Measurements from ENCODE around the gene IGSF11.
"Not testable (repeated sequence)": the region's sequence is repeated elsewhere in the genome, so short reads cannot be mapped to it uniquely, and the experiment has no call there.

The IGSF11 gene

DNA sequence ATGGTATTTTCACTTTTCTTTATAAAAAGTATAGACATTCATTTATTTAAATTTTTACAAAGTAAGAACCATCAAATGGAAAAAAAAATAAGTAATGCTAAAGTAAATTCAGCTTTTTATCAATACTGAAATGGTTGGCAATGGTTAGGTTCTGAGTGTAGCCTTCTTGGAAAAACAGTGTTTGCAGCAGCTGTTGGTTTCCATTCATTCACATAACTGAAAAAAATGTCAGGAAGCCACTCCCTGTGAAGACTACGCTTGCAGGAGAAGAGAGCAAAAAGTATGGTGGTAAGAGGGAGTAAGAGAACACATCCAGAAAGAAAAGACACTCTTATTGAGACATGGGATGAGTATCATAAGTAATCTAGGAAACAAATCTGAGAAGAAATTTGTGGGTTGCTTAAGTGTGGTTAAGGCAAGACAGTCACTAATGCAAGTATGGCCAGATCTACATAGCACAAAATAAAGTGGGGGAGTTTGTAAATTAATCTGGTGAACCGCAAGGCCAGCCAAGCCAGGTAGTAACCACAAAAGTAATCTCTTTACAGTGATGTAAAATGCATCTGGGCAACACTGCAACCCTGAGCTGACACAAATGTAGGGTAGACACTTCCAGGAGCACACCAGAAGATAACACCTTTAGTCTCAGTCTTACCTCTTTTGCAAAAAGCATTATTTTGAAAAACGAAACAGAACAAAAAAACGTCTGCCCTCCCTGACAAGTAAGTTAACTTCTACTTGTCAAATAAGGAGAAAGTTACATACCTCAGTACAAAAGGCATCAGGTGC is 133.7 kb downstream of the IGSF11 start:
- no peak for DNase-seq (ENCODE audit: low read depth, low spot score)
- H3K27ac ChIP-seq, result no peak overlapping the region

DNA sequence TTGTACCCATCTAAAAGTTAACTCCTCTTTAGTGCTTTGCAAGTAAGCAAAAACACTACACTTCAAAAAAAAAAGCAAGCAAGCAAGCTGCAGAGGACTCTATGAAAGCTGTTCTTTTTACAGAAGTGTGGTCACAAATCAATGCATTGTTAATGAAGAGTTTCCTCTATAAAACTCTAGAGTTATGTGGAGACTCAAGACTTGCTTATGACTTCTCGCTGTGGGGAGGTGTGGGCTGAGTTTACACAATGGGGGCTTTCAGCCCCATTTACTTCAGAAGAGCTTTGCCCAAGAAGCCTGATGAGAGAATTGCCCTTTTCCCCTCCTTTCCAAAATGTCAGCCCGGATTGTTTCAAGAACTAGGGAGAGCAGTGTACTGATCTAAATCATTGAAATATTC is 144.4 kb downstream of the IGSF11 start:
- no peak for DNase-seq (ENCODE audit: low read depth, low spot score)
- no peak overlapping the region for H3K27ac ChIP-seq

DNA sequence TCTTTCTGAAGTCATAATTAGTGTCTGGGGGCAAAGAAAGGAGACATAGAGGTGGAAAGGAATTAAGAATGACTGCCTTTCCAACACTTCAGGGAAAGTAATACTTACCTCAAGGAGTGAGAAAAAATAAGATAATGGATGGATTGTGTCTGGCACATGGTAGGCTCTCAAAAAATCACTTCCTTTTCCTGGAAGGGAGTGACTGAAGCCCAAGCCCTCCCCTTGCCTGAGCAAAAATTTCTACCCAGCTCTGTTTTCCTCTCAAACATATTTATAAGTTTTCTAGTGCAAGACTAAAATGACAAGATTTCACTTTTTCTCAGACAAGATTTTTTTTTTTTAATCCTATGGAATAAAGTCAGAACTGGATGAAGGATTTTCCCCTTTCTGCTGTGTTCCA is 145.0 kb downstream of the IGSF11 start:
- no peak for DNase-seq (ENCODE audit: low read depth, low spot score)
- H3K27ac ChIP-seq, result no peak overlapping the region

DNA sequence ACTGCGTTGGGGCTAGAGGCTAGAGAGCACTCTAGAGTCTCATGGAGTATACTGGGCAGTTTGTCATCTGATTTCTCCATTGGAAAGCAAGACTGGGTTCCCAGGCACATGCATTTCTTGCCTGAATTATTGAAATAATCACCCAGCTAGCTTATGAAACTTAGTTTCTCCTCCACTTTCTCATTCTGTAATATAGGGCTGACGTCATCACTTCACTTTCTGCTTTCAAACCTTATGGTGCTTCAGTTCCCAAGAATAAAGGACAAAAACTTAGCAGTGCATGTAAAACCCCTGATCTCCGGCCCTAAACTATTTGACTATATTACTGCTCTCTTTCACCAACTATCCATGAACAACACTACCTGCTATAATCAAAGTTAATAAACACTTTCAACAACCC is 147.9 kb downstream of the IGSF11 start:
- DNase-seq (ENCODE audit: low read depth, low spot score), result no peak
- H3K27ac ChIP-seq, result no peak overlapping the region

DNA sequence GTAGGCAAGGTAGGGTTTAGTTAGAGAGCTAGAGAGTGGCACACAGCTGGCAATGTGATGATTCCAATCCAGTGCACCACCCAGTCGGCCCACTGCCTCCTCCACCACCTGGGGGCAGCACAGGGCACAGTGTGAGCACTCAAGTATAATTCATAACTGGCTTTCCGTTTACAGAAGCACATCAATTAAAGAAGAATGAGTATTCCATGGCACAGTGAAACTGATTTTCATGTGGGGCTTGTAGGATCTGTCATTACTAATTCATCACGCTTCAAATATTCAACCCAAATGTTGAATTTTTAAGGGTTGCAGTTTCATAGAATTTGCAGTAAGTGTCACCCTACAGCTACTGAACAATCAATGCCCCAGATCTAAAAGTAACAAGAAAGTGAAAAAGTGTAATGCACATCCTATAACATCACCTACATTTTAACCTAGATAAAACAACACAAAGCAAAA is 149.9 kb downstream of the IGSF11 start:
- no peak for DNase-seq (ENCODE audit: low read depth, low spot score)
- no peak overlapping the region for H3K27ac ChIP-seq

DNA sequence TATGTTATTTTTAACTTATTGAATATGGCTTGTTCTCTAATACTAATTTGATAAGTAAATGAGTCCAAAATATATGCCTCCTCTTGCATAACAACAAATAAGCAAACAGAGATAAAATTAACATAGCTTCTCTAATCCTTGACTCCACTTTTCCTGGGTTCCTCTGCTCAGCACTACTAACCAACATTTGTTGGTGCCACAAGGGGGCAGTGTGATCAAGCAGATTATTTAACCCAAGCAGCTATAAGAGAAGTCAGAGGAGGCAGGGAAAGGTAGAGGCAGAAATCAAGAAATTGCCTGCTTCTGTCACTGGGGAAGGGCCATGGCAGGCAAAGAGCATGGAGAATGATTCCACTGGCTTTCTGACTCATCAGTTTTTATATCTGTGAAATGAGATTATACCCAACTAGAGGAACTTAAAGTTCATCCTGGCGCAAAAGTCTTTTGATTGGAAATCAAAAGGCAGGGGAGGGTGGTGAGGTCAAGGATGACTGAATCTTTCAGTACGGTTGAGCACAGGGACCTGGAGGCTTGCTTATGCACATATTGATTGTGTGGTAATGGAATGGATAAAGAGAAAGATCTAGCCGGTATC is 152.2 kb downstream of the IGSF11 start:
- no peak overlapping the region for H3K27ac ChIP-seq
- no peak for DNase-seq (ENCODE audit: low read depth, low spot score)

DNA sequence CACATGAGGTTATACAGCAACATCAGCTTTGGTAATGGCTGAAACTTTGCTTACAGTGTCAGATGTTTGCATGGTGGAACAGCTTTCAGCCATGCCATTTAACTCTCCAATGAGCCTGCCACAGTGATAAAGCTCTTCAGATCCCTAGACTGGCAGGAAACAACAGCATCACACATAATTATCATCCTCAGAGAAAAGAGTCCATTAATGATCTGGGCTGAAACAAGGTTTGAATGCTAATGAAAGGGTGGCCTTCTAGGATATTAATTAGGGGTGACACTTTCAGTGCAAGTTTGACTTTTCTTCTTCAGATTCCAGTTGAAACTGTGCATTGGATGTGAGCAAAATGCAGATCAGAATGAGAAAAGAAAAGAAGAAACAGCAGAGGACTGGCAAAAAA is 166.6 kb downstream of the IGSF11 start:
- H3K27ac ChIP-seq, result no peak overlapping the region
- DNase-seq (ENCODE audit: low read depth, low spot score), result no peak

DNA sequence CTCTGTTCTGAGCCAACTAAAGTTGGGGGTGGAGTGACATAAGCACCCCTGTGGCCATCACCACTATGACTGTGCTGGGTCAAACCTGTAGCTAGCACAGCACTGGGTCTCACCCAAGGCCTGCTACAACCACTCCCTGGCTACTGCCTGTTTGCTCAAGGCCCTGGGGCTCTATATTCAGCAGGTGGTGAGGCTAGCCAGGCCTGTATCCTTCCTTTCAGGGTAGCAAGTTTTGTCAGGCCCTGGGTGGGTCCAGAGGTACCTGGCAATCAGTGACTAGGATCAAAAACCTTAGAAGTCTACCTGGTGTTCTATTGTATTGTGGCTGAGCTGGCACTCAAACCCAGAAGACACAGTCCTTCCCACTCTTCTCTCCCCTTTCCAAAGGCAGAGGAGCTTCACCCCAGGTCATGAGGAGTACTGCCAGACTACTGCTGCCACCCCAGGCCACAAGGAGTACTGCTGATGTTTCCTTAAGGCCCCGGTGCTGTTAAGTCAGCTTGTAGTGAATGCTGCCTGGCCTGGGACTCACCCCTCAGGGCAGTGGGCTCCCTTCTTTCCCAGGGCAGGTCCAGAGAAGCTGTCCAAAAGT is 170.8 kb downstream of the IGSF11 start:
- H3K27ac ChIP-seq, result no peak overlapping the region
- DNase-seq (ENCODE audit: low read depth, low spot score), result peak; percentile 29

DNA sequence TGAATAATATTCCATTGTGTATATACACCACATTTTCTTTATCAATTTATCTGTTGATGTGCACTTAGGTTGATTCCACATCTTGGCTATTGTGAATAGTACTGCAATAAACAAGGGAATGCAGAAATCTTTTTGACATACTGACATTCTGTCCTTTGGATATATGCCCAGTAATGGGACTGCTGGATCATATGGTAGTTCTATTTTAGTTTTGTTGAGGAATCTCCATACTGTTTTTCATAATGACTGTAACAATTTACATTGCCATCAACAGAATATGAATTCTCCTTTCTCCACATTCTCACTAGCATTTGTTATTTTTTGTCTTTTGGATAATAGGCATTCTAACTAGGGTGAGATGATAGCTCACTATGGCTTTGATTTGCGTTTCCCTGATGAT is 174.7 kb downstream of the IGSF11 start:
- no peak overlapping the region for H3K27ac ChIP-seq
- DNase-seq (ENCODE audit: low read depth, low spot score), result no peak

DNA sequence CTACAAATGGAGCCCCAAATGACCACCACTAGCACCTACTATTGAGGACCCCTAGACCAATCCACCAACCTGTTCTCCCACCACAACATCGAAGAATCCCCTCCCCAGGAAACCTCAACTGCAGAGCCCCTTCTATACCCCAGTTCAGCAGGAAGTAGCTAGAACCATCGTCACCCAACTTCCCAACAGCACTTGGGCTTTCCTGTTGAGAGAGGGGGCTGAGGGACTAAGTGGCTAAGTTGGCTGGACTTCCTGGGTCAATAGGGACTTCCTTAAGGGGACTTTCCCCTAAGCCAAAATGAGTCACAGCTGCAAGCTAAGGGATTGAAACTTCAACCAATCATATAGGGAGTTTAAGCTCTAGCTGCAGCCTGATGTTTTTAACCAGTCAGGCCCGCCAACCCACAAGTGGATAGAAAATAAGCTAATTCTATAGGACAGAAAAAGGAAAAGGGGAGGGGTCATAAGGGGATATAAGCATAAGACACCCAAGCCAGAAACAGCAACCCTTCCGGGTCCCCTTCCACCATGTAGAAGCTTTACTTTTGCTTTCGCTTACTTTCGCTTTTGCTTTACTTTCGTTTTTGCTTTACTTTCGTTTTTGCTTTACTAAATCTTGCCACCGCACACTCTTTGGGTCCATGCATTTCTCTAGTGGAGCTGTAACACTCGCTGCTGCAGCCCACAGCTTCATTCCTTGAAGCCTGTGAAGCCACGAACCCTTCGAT is 183.0 kb downstream of the IGSF11 start:
- not testable (repeated sequence) for H3K27ac ChIP-seq; DNase-seq (ENCODE audit: low read depth, low spot score)

DNA sequence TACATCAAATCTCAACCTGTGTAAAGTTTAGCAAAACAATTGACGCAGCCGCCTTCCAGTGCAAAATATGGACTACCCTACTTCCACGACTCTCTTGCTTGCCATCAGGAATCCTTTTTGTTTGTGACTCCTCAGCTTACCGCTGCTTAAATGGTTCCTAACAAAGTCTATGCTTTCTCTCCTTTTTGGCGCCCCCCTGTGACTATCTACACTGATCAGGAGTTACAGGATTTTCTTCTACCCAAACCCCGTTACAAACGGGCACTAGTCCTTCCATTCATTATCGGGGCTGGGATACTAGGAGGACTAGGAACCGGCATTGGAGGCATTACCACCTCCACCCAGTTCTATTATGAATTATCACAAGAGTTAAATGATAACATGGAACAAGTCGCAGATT is 184.0 kb downstream of the IGSF11 start:
- no peak overlapping the region for H3K27ac ChIP-seq
- DNase-seq (ENCODE audit: low read depth, low spot score), result no peak
